GM10847 (cell line): ENCODE results near the gene NFX1.

Experiments
- POLR2A ChIP-seq: IDR thresholded peaks from 2 replicates; pipeline ENCODE4 v1.6.1; 2011; ENCODE audit not compliant: insufficient read length; ENCODE audit errors: extremely low read depth

Gene NFX1

GRCh38 chr9:33320568-33321261 is 30.4 kb downstream of the NFX1 start:
- no peak for TF ChIP-seq POLR2A

DNA sequence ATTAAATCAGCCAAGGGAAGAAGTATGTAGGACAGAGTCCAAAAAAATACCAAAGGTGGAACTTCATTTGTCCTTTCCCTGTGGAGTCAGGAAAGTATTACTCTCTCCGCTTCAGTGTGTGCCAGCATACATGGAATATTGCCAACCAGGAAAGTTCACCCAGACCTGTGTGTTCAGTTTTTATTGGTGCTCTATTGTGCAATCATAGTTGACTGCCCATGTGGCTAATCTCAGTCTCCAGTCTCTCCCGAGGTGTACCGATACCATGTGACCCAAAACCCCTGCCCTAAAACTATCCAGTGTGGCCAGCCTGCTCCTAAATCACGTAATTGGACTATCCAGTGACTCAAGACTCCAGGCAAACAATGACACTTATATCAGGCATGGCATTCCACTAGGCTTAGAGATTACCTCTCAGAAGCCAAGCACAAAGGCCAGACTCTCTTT is 38.8 kb downstream of the NFX1 start:
- TF ChIP-seq POLR2A: no peak

DNA sequence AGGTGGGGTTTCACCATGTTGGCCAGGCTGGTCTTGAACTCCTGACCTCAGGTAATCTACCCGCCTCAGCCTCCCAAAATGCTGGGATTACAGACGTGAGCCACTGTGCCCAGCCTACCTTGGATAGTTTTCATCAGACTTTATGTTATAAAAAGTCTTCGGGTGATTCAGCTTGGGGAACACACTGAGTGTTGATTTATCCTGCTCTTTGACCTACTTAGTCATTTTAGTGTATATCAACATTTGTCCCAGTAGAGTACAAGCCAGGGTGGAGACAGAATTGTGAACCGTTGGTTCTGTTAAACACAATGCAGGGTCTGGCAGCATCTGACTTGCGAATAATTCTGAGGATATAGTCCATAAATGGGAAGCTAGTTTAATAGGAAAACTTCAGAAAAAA is 39.7 kb downstream of the NFX1 start:
- no peak for TF ChIP-seq POLR2A

DNA sequence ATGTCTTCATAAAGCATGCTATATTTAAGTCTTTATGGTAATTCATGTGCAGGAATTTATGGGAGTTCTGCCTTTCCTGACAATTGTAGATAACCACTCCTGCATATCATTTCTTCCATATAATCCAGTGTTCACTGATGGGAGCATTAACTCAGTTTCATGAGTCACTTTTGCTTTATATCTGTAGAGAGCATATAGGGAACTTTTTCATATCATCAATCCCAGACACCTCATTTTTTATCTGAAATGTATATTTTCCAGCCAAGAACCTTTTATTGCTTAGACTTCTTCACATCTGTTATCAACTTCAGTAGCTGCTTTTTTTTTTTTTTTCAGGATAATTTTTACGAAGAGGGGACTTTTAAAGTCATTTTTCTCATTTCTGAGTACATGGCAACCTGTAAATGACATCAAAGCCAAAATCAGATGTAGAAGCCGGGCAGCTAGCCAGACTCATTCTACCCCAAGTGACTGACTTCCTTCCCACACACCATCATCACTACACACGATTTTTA is 41.1 kb downstream of the NFX1 start:
- no peak for TF ChIP-seq POLR2A

GRCh38 chr9:33332011-33332410 is 41.7 kb downstream of the NFX1 start:
- TF ChIP-seq POLR2A: no peak

GRCh38 chr9:33340186-33340585 is 49.9 kb downstream of the NFX1 start:
- no peak for TF ChIP-seq POLR2A

DNA sequence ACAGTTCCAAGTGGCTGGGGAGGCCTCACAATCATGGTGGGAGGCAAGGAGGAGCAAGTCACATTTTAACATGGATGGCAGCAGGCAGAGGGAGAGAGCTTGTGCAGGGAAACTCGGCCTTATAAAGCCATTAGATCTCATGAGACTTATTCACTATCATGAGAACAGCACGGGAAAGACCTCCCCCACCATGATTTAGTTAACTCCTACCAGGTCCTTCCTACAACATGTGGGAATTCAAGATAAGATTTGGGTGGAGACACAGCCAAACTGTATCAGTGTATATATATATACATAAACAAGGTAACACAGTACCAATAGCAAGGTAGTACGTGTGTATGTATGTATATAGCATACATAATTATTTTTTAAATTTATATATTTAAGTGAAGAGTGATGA is 50.9 kb downstream of the NFX1 start:
- no peak for TF ChIP-seq POLR2A

- no peak for TF ChIP-seq POLR2A
Observed at GRCh38 chr9:33344145-33344544, 53.8 kb downstream of the NFX1 start.

GRCh38 chr9:33346564-33346963 is 56.2 kb downstream of the NFX1 start:
- TF ChIP-seq POLR2A: no peak

- no peak for TF ChIP-seq POLR2A
Observed at GRCh38 chr9:33348998-33349397, 58.7 kb downstream of the NFX1 start.

DNA sequence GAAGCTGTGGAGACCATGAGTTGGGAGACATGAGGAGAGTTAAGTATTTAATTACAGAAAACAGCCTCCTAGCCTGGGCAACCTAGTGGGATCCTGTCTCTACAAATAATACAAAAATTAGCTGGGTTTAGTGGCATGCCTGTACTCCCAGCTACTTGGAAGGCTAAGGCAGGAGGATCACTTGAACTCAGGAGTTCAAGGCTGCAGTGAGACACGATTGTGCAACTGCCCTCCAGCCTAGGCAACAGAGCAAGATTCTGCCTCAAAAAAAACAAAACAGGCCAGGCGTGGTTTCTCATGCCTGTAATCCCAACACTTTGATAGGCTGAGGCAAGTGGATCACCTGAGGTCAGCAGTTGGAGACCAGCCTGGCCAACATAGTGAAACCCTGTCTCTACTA is 59.4 kb downstream of the NFX1 start:
- TF ChIP-seq POLR2A: no peak

DNA sequence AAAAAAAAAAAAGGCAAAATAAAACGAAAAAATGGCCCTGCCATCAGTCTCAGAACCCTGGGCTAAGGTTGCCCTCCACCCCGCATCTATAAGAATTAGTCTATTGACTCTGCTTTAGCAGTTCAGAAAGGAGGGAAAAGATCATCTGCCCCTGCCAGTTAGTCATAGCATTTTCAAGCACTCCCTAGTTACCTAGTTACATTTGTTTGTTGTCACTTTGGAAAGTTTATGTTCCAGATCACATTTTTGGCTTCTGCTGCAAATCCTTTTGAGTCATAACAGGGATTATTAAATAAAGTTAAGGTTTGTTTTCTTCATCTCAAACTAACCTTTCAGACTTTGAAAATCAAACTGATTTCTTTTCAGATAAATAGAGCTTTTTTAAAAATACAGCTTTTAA is 60.0 kb downstream of the NFX1 start:
- no peak for TF ChIP-seq POLR2A

DNA sequence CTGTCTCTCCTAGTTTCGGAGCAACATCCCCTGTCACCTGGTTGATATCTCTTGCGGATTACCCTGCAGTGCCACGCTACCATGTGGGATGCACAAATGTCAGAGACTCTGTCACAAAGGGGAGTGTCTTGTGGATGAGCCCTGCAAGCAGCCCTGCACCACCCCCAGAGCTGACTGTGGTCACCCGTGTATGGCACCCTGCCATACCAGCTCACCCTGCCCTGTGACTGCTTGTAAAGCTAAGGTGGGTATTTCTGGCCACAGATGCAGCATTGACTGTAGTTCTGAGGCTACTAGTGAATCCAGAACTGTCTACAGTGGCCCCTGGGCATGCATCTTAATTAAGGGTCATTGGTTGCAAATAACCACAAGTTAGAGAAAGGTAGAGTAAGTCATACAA is 61.2 kb downstream of the NFX1 start:
- TF ChIP-seq POLR2A: no peak

- no peak for TF ChIP-seq POLR2A
Observed at GRCh38 chr9:33354651-33355211, 64.4 kb downstream of the NFX1 start.

GRCh38 chr9:33355933-33356332 is 65.6 kb downstream of the NFX1 start:
- no peak for TF ChIP-seq POLR2A

DNA sequence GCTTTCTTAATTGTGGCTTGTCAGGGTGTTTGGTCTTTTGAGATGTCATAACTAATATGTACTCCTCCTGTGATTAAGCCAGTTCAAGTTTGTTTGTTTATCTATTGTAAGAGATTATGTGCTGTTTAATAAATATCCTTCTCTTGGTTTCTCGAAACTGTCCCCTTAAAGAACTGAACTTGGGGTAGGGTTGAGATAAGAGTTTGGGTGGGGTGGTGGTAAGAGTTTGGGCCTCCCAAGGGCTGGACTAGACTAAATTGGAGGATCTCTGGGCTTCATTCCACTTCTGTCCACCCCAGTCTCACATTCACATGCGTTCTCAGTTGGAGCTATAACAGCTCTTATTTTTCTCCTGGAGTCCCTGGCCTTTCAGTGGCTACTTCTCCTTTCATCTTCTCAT is 73.8 kb downstream of the NFX1 start:
- no peak for TF ChIP-seq POLR2A

- no peak for TF ChIP-seq POLR2A
Observed at GRCh38 chr9:33366979-33367480, 76.7 kb downstream of the NFX1 start.
